Mucosa of rectum (tissue), 2 donors: Measurements from ENCODE around the gene ANKRD22.

ENCODE experiments used
- H3K27ac ChIP-seq, 2 donors: one replicate each; pipeline ENCODE4 v1.7.0; 2013; ENCODE audit warnings: inconsistent platforms in 2 of 2, low read depth in 2 of 2, low read length in 2 of 2
- H3K27me3 ChIP-seq, 2 donors: one replicate each; pipeline ENCODE4 v1.7.0; 2013; ENCODE audit warnings: low read length in 2 of 2; ENCODE audit not compliant: control insufficient read depth in 2 of 2, insufficient read depth in 2 of 2
- H3K36me3 ChIP-seq, 2 donors: one replicate each; pipeline ENCODE4 v1.7.0; 2013; ENCODE audit warnings: low read length in 2 of 2; ENCODE audit not compliant: control insufficient read depth in 2 of 2, insufficient read depth in 2 of 2
- H3K4me1 ChIP-seq, 2 donors: one replicate each; pipeline ENCODE4 v1.7.0; 2013; ENCODE audit warnings: low read length in 2 of 2, mild to moderate bottlenecking in 1 of 2; ENCODE audit not compliant: control insufficient read depth in 2 of 2, insufficient read depth in 2 of 2
- H3K4me3 ChIP-seq, 2 donors: one replicate each; pipeline ENCODE4 v1.7.0; 2013; ENCODE audit warnings: low read length in 2 of 2
- H3K9ac ChIP-seq, 2 donors: one replicate each; pipeline ENCODE4 v1.7.0; 2013; ENCODE audit warnings: low read length in 2 of 2, low read depth in 1 of 2, mild to moderate bottlenecking in 1 of 2
- H3K9me3 ChIP-seq, 2 donors: one replicate each; pipeline ENCODE4 v1.7.0; 2013; ENCODE audit warnings: low read length in 2 of 2; ENCODE audit not compliant: control insufficient read depth in 2 of 2
- donor health status: healthy.
- donor health status: Normal muscosa, but diverticular disease.

Gene ANKRD22

DNA sequence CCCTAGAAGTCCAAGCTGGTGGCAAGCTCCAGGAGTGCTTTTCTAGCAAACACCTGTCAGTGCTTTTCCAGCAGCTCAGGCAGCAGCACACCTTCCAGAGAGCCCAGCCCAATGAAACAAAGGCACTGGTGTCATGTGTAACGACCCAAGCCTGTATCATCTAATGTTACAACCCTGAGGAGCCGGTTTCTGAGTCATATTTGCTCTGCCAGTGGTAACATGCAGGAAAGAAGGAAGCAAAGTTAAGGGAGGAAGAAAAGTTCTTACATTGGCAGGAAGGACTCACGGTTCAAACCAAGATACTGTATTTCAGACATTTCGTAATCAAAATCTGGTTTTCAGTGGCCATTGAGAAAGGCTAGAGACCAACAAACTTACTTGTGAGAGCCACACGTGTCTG, at the start of gene ANKRD22:
Gene ANKRD22 (minus strand): TSS at position 139 of the 400 bp plus-strand sequence. CDS start 237 bp downstream, outside the sequence.
- Histone ChIP-seq H3K27ac (peak within 1 kb of the TSS; percentile 77 to 87), H3K9me3 (no peaks in the 10 kb centered on the region), H3K9ac (peak within 1 kb of the TSS; percentile 48 to 64), H3K4me1 (peaks cover 5 to 33% of the 10 kb centered on the region in 2 donors), H3K27me3 (no peaks in the 10 kb centered on the region), H3K4me3 (peak within 1 kb of the TSS; percentile 61 to 69), H3K36me3 (no peaks in the 10 kb centered on the region)

DNA sequence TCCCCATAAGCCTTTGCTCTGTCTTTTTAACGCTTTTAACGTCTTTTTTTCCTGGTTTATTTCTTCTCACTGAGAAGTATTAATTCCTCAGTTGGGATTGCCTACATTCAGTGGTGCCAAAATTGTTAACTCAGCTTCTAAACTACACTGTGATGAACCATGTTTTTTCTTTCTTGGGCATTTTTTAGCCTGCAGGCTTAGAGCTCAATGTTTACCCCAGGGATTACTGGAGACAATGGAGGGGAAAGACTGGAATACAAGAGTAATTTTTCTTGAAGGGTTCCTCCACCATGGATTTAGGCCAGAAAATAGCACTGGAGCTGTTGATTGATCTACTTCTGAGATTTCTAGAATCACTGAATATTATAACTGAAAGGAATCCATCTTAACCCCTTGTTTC, 48.2 kb upstream of the ANKRD22 start:
- H3K36me3 ChIP-seq: peaks cover 4 to 7% of the 10 kb centered on the region in 2 donors
- no peaks in the 10 kb centered on the region for H3K27me3 ChIP-seq
- H3K9ac ChIP-seq: no peak overlapping the region
- H3K4me1 ChIP-seq: peaks cover 59 to 71% of the 10 kb centered on the region in 2 donors
- no peak overlapping the region for H3K4me3 ChIP-seq
- peak overlapping the region in 1 of 2 donors; percentile 13 for H3K27ac ChIP-seq
- H3K9me3 ChIP-seq: no peaks in the 10 kb centered on the region

DNA sequence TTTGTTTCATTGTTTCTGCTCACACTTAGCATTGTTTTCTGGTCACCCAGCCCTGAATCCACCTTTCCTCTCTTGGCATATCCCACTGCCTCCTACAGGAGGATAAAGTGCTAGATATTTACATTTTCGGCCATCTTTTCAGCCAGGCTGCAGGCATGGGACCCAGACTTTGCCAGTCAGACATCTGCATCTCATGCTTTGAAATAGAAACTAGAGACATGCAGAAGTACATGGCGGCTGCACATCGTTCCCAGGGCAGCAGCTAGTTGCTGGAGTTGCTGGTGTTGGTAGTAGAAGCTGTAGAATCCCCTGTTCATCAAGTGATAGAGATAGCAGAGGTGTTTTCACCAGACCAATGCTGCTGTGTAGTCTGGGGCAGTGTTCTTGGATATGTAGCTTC, 47.1 kb upstream of the ANKRD22 start:
- Histone ChIP-seq H3K4me3 (no peak overlapping the region), H3K27ac (peak overlapping the region in 1 of 2 donors; percentile 14), H3K9me3 (no peaks in the 10 kb centered on the region), H3K36me3 (peaks cover 4 to 11% of the 10 kb centered on the region in 2 donors), H3K9ac (no peak overlapping the region), H3K4me1 (peaks cover 54 to 72% of the 10 kb centered on the region in 2 donors), H3K27me3 (no peaks in the 10 kb centered on the region)

DNA sequence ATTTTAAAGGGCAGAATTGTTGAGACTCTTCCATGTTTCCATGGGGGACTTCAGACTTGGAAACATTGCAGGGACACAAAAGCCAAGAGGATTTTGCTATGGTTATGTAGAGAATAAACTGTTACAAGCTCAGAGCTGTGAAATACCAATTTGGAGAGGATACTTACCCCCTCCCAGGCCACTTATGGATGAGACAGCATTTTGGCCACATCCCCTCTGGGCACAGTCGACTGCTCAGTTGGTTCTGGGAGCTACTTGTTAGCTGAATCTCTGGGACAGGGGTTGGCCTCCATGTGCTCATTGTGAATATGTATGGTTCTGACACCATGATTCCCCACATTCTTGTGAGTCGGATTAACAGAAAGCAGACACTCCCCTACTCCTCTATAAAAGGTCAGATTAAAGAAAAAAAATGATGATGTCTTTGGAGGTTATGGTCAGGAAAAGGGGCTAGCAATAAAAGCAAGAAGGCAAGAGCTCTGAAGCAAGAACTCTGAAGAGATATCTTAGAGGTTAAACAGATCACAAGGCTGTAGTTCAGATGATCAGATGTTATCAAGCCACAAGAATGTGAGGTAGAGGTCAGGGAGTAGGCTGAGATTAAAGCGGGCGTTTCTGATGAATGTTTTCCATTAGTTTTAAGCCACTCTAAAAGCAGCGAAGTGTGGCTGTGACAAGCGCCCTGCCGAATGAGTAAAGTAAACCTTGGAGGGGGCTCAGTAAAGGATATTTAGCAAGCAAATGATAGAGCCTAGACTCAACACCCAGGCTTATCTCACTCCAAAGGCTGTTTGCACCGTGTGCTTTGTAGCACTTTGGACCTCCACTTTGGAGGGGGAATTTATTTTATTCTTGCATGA, 45.6 kb upstream of the ANKRD22 start:
- peak overlapping the region; percentile 64 to 72 for H3K9ac ChIP-seq
- H3K9me3 ChIP-seq: no peaks in the 10 kb centered on the region
- H3K4me1 ChIP-seq: peaks cover 46 to 65% of the 10 kb centered on the region in 2 donors
- H3K27ac ChIP-seq: peak overlapping the region; percentile 93
- peak overlapping the region; percentile 7 to 59 for H3K4me3 ChIP-seq
- H3K36me3 ChIP-seq: peaks cover 4 to 8% of the 10 kb centered on the region in 2 donors
- no peaks in the 10 kb centered on the region for H3K27me3 ChIP-seq

DNA sequence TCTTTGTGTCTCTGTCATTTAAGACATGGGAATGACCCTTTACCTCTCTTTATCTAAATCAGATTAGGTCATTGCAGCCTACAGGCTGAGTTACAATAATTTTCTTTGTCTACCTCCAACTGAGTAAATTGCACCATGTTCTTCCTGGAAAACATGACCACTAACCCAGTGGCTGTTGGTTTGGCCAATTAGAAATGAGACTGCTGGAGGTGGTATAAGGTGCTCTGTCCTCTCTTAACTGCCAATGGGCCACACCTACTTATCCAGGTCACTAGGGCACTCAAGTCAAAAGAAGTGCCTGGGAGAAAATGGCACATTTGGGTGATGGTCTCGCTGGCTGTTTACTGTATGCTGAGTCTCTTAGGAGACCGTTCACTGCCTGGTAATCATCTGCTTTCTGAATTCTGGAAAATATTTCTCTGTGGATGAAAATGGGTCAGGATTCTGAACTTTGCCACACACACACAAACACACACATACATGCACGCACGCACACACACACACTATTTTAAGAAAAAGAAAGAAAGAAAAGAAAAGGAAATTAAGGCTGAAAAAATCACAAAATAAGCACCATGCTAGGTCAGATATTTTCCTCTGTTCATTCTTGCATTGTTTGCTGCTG, 44.8 kb upstream of the ANKRD22 start:
- Histone ChIP-seq H3K4me1 (peaks cover 43 to 61% of the 10 kb centered on the region in 2 donors), H3K36me3 (peaks cover 4% of the 10 kb centered on the region in 2 donors), H3K9ac (peak overlapping the region; percentile 64 to 72), H3K27me3 (no peaks in the 10 kb centered on the region), H3K4me3 (peak overlapping the region; percentile 7 to 59), H3K27ac (peak overlapping the region; percentile 93), H3K9me3 (no peaks in the 10 kb centered on the region)

GRCh38 chr10:88895250-88895649, 43.6 kb upstream of the ANKRD22 start:
- no peaks in the 10 kb centered on the region for H3K9me3 ChIP-seq
- H3K4me1 ChIP-seq: peaks cover 32 to 50% of the 10 kb centered on the region in 2 donors
- peaks cover 0 to 4% of the 10 kb centered on the region in 2 donors for H3K36me3 ChIP-seq
- H3K27me3 ChIP-seq: no peaks in the 10 kb centered on the region
- H3K4me3 ChIP-seq: no peak overlapping the region
- H3K27ac ChIP-seq: peak overlapping the region; percentile 93
- H3K9ac ChIP-seq: peak overlapping the region in 1 of 2 donors; percentile 42

DNA sequence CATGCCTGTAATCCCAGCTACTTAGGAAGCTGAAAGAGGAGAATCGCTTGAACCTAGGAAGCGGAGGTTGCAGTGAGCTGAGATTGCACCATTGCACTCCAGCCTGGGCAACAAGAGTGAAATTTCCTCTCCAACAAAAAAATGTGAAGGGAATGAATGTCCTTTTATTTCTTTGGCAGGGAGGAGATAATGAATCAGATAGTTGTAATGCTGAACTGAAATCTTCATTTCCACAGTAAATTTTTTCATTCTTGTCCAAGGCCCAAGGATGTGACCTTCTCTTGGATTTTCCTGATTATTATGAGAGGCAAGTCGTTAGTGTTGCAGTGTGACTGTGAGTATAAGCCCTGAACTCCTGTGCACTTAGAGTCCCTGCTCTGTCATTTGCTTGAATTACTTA, 42.0 kb upstream of the ANKRD22 start:
- Histone ChIP-seq H3K4me1 (peaks cover 26 to 47% of the 10 kb centered on the region in 2 donors), H3K4me3 (no peak overlapping the region), H3K9ac (peak overlapping the region in 1 of 2 donors; percentile 18), H3K9me3 (no peaks in the 10 kb centered on the region), H3K27me3 (no peaks in the 10 kb centered on the region), H3K36me3 (peaks cover 0 to 4% of the 10 kb centered on the region in 2 donors), H3K27ac (peak overlapping the region; percentile 52 to 65)

DNA sequence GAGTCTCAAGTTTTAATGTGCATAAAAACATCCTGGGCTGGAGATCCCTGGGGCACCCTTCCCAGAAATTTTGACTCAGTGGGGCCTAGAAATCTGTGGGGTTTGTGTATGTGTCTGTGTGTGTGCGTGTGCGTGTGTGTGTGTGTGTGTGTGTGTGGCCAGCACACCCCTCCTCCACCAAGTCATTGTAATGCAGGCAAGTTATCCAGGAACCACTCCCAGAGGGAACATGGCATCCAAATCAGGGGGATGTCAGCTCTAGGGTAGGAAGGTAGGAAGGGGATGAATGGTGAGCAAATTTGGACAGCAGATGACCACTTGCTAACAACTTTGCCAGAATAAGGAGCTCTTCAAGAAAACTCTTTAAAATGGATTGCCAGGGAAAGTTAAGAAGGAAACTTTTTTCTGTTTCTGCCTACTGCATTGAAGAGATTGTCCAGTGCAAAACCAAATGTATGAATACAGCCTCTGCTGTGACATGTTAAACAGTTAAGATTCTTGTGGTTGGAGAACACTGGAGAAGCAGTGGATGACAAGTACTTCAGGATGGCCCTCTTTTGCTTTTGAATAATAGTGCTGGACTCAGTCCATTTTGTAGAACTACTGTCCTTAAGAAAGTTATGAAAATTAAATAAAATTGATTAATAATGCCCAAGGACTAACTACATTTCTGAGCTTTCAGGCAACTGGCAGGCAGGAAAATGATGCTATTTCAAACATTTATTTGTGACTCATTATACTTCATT, 40.8 kb upstream of the ANKRD22 start:
- Histone ChIP-seq H3K9me3 (no peaks in the 10 kb centered on the region), H3K4me3 (no peak overlapping the region), H3K27ac (peak overlapping the region; percentile 2 to 37), H3K4me1 (peaks cover 15 to 37% of the 10 kb centered on the region in 2 donors), H3K36me3 (peaks cover 0 to 4% of the 10 kb centered on the region in 2 donors), H3K27me3 (no peaks in the 10 kb centered on the region), H3K9ac (peak overlapping the region in 1 of 2 donors; percentile 5)

- H3K36me3 ChIP-seq: peaks cover 0 to 4% of the 10 kb centered on the region in 2 donors
- no peaks in the 10 kb centered on the region for H3K27me3 ChIP-seq
- H3K4me3 ChIP-seq: no peak overlapping the region
- no peak overlapping the region for H3K27ac ChIP-seq
- H3K9me3 ChIP-seq: no peaks in the 10 kb centered on the region
- no peak overlapping the region for H3K9ac ChIP-seq
- H3K4me1 ChIP-seq: peaks cover 5 to 22% of the 10 kb centered on the region in 2 donors
Observed at GRCh38 chr10:88890681-88891381, 39.2 kb upstream of the ANKRD22 start.
